ENCODE measurements around the gene CLEC12A.
"Not testable (repeated sequence)": the region's sequence is repeated elsewhere in the genome, so short reads cannot be mapped to it uniquely, and the experiment has no call there.

Gene CLEC12A

GRCh38 chr12:9973949-9974348, 2.7 kb downstream of the CLEC12A start:
- no peak for DNase-seq

DNA sequence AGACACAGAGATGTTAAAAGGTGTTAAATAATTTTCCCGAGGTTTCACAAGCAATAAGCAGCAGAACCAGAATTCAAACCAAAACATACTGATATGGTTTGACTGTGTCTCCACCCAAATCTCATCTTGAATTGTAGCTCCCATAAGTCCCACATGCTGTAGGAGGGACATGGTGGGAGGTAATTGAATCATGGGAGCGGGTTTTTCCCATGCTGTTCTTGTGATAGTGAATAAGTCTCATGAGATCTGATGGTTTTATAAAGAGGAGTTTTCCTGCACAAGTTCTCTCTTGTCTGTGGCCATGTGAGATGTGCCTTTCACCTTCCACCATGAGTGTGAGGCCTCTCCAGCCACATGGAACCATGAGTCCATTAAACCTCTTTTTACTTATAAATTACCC, 3.5 kb downstream of the CLEC12A start:
- DNase-seq, result not testable (repeated sequence)

DNA sequence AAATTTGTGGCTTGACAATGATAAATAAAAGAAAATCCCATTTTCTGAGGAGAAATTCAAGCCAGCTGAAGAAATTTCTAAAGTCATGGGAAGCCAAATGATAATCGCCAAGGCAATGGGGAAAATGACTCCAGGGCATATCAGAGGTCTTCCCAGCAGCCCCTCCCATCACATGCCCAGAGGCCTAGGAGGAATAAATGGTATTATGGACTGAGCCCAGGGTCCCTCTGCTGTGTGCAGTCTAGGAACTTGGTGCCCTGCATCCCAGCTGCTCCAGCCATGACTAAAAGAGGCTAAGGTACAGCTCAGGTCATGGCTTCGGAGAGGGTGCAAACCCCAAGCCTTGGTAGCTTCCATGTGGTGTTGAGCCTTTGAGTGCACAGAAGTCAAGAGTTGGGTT, 4.4 kb downstream of the CLEC12A start:
- no peak for DNase-seq

DNA sequence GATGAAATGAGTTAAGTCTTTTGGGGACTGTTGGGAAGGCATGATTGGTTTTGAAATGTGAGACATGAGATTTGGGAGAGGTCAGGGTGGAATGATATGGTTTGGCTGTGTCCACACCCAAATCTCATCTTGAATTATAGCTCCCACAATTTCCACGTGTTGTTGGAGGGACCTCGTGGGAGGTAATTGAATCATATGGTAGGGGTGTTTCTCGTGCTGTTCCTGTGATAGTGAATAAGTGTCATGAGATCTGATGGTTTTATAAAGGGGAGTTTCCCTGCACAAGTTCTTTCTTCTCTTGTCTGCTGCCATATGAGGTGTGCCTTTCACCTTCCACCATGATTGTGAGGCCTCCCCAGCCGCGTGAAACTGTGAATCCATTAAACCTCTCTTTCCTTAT, 5.4 kb downstream of the CLEC12A start:
- DNase-seq, result not testable (repeated sequence)

DNA sequence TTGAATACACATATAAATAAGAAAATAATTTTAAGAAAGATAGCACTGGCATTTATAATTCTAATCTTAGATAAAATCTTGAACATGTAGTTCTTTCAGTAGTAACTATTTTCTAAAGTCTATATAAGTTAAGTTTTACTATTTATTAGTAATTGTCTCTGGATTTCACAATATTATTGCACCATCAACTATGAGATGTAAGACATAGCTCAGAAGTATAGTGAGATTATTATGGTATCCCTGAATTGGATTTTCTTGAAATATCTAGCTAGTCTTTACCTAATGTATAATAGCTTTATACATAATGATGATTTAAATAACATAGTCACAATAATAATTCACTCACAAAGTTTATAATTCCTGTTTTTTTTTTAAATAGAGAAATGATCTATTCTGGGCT, 6.7 kb downstream of the CLEC12A start:
- DNase-seq, result no peak

GRCh38 chr12:9980126-9980525, 8.9 kb downstream of the CLEC12A start:
- no peak for DNase-seq

GRCh38 chr12:9991876-9992275, 20.7 kb downstream of the CLEC12A start:
- DNase-seq, result no peak

DNA sequence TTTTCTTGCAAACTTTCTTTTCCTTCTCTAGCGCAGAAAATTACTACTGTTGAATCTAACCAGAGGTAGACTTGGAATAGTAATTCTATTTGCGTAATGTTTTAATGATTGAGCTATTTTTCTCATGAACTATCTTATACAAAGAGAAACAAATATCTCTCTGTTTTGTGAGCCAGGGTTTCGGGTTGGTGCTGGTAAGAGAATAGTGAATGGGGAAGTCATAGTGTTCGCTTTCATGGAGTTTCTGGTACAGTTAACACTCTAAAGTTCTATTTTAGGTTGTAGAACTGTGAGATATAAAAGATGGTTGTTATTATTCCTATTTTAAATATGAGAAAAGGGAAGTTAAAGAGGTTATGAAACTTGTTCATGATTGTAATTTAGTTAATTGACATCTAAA, 21.1 kb downstream of the CLEC12A start:
- DNase-seq, result no peak

GRCh38 chr12:9999016-9999415, 27.8 kb downstream of the CLEC12A start, which contains the start of gene CLEC1B:
Gene CLEC1B, minus strand, starts transcription at chr12:9999121. Its CDS starts 21 bp downstream, at chr12:9999100.
- no peak for DNase-seq

- DNase-seq, result no peak
These were observed 30.1 kb downstream of the CLEC12A start for GRCh38 chr12:10001171-10001776.

GRCh38 chr12:10012630-10013330, 41.6 kb downstream of the CLEC12A start:
- no peak for DNase-seq

GRCh38 chr12:10015450-10015849, 44.2 kb downstream of the CLEC12A start:
- no peak for DNase-seq

DNA sequence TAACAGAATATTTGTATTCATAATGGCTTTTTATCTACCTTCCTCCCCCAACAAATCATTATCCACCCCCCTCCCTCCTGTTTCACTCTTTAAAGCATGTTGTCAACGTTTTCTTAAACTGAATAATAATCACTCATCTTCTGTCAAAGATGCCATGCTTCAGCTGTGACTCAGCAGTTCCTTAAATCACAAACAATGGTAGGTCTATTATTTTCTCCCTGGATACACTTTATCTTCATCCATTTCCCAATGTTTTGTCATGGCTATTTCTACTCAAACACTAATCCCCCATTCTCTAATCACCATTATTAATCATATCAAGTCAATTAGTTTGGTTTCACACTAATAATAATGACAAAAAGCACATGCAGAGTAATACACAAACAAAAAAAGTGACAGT, 45.7 kb downstream of the CLEC12A start:
- DNase-seq, result no peak

- no peak for DNase-seq
These were observed 47.2 kb downstream of the CLEC12A start for GRCh38 chr12:10018386-10018785.

DNA sequence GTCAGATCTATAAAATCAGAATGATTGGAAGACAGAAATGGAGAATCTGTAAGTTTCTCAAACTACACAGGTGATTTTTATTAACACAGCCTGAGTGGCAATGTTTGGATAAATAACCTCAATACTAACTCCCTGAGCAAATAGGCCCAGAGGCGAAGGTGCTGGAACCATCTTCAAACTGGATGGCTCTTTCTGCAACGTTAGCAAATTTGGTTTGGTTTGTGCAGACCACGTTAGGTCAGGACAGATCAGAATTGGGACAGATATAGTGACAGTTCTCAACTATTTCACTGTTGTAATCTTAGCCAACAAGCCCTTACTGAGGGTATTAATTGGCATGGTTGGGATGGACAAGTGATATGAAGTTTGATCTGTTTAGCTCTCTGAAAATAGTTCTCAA, 50.1 kb downstream of the CLEC12A start:
- DNase-seq, result no peak

DNA sequence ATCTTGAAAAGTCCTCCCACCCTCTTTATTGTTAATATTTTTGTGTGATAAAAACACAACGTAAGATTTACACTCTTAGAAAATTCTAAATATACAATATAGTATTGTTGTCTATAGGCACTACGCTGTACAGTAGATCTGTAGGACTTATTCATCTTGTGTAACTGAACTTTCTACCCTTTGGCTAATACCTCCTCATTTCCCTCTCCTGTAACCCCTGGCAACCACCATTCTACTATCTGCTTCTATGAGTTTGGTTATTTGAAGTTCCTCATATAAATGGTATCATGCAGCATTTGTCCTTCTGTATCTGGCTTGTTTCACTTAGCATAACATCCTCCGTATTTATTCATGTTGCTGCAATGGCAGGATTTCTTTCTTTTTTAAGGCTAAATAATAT, 54.0 kb downstream of the CLEC12A start:
- DNase-seq, result no peak

- DNase-seq, result not testable (repeated sequence)
These were observed 55.5 kb downstream of the CLEC12A start for GRCh38 chr12:10026666-10027065.

DNA sequence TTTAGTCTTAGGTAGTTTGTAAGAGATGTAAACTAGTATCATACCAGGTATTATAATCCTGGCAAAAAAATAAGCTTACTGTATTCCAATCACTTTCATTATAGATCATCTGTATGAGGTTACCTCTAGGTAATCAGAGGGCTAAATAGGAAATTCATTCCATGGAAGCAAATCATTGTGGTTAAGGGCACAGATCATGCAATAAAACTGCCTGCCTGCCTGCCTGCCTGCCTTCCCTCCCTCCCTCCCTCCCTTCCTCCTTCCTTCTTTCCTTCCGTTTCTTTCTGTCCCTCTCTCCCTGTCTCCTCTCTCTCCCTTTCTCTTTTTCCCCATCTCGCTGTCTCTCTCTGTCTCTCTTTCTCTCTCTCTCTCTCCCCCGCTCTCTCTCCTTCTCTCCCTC, 56.1 kb downstream of the CLEC12A start:
- no peak for DNase-seq

DNA sequence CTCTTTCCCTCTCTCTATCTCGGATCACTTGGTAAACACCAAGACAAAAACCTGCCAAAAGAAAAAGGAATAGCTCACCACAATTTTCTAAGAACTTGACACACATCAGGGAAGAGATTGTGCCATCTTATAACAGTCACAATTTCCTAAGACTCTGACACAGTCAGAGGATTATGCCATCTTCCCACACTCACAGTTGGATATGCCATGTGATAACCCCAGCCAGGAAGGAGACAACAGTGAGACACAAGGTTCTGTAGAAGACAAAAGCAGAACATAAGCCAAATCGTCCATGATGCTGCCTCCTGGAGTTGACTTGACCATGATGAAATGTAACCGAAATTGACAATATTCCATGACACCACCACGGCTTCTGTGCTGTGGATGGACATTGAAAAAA, 56.5 kb downstream of the CLEC12A start:
- DNase-seq, result no peak

- no peak for DNase-seq
These were observed 59.2 kb downstream of the CLEC12A start, which contains the start of gene CLEC9A for GRCh38 chr12:10030446-10030845. Gene CLEC9A, plus strand, starts transcription at chr12:10030682. Its CDS starts 22,006 bp downstream, at chr12:10052688.

GRCh38 chr12:10031321-10031720, 60.1 kb downstream of the CLEC12A start:
- DNase-seq, result no peak

DNA sequence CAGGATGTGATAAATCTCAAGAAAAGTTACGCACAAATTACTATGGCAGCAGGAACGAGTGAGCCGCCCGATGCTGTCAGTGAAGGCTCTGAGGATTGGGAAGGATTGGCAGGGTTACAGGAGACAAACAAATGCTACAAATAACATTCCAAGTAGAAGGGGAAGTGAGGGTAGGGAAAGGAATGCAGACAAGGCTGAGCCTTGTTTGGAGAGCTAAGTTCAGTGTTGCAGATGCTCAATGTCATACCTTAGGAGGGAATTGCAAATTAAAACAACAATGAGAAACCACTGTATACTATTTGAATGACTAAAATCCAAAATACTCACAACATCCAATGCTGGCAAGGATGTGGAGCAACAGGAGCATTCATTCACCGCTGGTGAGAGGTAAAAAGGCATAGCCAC, 60.6 kb downstream of the CLEC12A start:
- DNase-seq, result no peak

DNA sequence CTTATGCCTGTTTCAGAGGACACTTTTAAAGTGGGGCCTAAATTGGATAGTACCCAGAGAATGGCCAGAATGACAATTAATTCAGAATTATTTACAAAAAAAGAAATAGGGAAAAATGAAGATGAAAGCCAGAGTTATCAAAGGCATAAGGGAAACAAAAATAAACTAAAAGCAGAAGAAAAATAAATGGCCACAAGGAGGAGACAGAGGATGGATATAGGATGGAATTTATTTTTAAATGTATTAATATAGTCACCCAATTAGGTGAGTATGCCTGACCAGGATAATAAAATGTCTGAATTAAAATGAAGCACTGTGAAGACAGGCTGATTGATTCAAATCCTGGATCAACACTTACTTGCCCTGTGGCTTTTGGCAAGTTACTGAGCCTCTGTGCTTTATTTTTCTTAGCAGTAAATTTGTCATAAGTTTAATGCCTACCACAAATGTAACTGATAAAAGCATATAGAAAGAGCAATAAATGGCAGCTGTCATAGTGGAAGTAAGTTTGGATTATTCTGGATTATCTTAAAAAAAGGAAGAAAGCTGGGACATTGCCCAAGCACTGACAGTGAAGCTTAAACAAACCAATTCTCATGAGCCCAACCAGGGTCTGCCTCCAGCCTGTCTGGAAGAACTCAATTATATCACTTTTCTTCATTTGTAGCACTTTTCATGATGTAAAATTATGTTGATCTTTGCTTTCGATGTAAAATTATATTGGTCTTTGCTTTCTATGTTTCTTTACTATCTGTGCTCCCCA, 62.8 kb downstream of the CLEC12A start:
- no peak for DNase-seq

Data from NCI-H1694 treated with DMSO at 0.1 percent for 48 hours (cell line).